Esophagus squamous epithelium (tissue), 5 donors: Measurements from ENCODE around the gene DOK1. TPM values are rescaled to one million over a fixed set of nuclear protein-coding genes. Genes with fewer than 3 reads are reported as not detected.

Experiments used
- DNase-seq: peaks from one replicate; lab custom pipeline; 2025; lab: John Stamatoyannopoulos, UW
- H3K27ac ChIP-seq, 4 donors: fragments of 200-600 bp; sonication (generic); one replicate each; pipeline ENCODE4 v1.5.1; 2016 to 2019; ENCODE audit warnings: mild to moderate bottlenecking in 1 of 4
- H3K27me3 ChIP-seq, 4 donors: fragments of 200-600 bp; sonication (generic); 1 replicate in 3 of 4; 2 replicates in 1 of 4; pipeline versions ENCODE4 v1.5.1 to v1.6.0; 2017 to 2021; ENCODE audit warnings: antibody characterized with exemption in 1 of 4
- H3K36me3 ChIP-seq, 3 donors: fragments of 200-600 bp; sonication (generic); one replicate each; pipeline ENCODE4 v1.5.1; 2016 to 2019
- H3K4me1 ChIP-seq, 3 donors: fragments of 200-600 bp; sonication (generic); one replicate each; pipeline ENCODE4 v1.5.1; 2017 to 2019
- H3K4me3 ChIP-seq, 4 donors: fragments of 200-600 bp; sonication (generic); 1 replicate in 3 of 4; 2 replicates in 1 of 4; pipeline ENCODE4 v1.5.1; 2016 to 2019; ENCODE audit warnings: mild to moderate bottlenecking in 2 of 4, moderate library complexity in 1 of 4
- H3K9me3 ChIP-seq, 3 donors: fragments of 200-600 bp; sonication (generic); one replicate each; pipeline ENCODE4 v1.5.1; 2016 to 2019
- POLR2A ChIP-seq, 4 donors: fragments of 450-650 bp; IDR thresholded peaks; one replicate each; pipeline ENCODE4 v1.6.1; 2017; ENCODE audit warnings: antibody characterized with exemption in 4 of 4, mild to moderate bottlenecking in 4 of 4, moderate library complexity in 3 of 4
- WGBS, 2 donors: methylation state at CpG; one replicate each; pipeline ENCODE4 v1.1.5; 2018; 5-methylcytosine and 5-hydroxymethylcytosine counted together
- intact Hi-C: fragments of 100-400 bp; cut with DNase I; formaldehyde crosslinking; loops from one replicate; pipeline ENCODE4 v1.15.0; 2022
- total RNA-seq, 4 donors: library from RNA; depleted of rRNA; stranded (reverse); fragments of >200 nt; gene quantifications; one replicate each; pipeline ENCODE4 v1.1.0, GENCODE V29; 2016
- TF ChIP-seq, protein P1 (sequence below), 6 experiments: fragments of 450-650 bp in 4 of 6; fragments of 200-600 bp in 2 of 6; sonication (generic) in 2 of 6; IDR thresholded peaks; one replicate each; pipeline ENCODE4 v1.5.1; 2016 to 2019; ENCODE audit warnings: antibody characterized with exemption in 6 of 6, mild to moderate bottlenecking in 4 of 6, moderate library complexity in 4 of 6
- donor health status: DM: yes; HTN: yes; CAD: no.

Gene DOK1
- total RNA-seq, 4 donors from 2014 or later: 0.88 to 6.7 (median 3.0) TPM; not detected in 1

DNA sequence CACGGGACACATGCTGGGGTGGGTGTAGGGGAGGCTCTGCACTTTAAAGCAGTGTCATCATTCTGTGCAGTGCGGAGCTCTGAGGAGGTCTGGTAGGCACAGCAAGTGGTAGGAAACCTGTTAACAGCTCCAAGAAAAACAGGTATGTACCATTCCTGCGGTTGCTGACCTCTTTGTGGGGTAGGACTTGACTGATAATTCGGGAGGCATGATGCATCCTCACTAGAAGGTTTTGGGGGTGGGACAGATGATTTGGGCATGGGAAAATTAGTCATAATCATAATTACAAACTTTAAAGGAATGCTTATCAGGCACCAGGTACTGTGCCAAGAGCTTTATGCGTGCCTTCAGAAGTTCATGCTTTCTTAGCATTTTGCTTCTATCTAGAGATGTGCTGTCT is 9.7 kb downstream of the DOK1 start:
- DNase-seq: no peak
- no peak for TF ChIP-seq POLR2A (IDR thresholded peaks at IDR 0.05)
- TF ChIP-seq, protein P1, sequence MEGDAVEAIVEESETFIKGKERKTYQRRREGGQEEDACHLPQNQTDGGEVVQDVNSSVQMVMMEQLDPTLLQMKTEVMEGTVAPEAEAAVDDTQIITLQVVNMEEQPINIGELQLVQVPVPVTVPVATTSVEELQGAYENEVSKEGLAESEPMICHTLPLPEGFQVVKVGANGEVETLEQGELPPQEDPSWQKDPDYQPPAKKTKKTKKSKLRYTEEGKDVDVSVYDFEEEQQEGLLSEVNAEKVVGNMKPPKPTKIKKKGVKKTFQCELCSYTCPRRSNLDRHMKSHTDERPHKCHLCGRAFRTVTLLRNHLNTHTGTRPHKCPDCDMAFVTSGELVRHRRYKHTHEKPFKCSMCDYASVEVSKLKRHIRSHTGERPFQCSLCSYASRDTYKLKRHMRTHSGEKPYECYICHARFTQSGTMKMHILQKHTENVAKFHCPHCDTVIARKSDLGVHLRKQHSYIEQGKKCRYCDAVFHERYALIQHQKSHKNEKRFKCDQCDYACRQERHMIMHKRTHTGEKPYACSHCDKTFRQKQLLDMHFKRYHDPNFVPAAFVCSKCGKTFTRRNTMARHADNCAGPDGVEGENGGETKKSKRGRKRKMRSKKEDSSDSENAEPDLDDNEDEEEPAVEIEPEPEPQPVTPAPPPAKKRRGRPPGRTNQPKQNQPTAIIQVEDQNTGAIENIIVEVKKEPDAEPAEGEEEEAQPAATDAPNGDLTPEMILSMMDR (IDR thresholded peaks at IDR 0.05): no peak
- Histone ChIP-seq H3K4me1 (no peaks in the 10 kb centered on the region), H3K36me3 (no peaks in the 10 kb centered on the region), H3K9me3 (no peaks in the 10 kb centered on the region), H3K27me3 (peaks cover 0 to 54% (median 0%) of the 10 kb centered on the region in 4 donors), H3K4me3 (no peak overlapping the region), H3K27ac (no peak overlapping the region)
- intact Hi-C loops: no loop called here
- 76% methylated on average over 5 of the region's 5 CpGs for WGBS, 2 donors

DNA sequence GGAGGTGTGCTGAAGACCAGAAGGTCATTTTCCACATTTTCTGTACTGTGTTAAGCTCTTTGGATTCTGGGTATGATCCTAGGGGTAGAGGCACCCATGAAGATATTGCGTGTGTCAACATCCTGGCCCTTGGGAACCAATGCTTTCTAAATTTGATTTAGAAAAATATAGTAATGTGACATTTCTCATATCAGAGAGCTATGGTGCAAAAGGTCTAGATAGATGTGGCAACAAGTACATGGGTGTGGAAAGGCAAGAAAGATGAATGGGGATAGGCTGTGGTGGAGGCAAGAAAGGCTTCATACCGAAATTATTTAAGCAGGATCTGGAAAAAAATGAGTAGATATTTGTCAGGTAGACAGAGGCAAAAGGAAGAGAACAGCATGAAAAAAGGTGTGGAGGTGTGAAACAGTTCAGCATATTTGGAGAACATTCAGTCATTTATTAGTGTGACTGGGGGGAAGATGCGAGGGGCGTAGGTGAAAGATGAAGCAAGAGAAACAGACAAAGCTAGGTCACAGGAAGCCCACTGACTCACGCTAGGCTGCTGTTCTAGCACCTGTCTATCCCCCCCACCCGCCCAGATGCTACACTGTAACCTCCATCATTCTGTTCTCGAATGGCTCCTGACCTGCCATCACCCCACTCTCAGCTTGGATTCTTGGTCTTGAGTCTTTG is 11.7 kb downstream of the DOK1 start:
- Histone ChIP-seq H3K27ac (no peak overlapping the region), H3K9me3 (no peaks in the 10 kb centered on the region), H3K27me3 (peaks cover 0 to 42% (median 0%) of the 10 kb centered on the region in 4 donors), H3K4me3 (no peak overlapping the region), H3K4me1 (no peaks in the 10 kb centered on the region), H3K36me3 (no peaks in the 10 kb centered on the region)
- intact Hi-C loops: no loop called here
- TF ChIP-seq, protein P1 (IDR thresholded peaks at IDR 0.05): no peak
- no peak for TF ChIP-seq POLR2A (IDR thresholded peaks at IDR 0.05)
- DNase-seq: no peak
- 71 to 73% methylated on average over 7 of the region's 7 CpGs for WGBS, 2 donors

DNA sequence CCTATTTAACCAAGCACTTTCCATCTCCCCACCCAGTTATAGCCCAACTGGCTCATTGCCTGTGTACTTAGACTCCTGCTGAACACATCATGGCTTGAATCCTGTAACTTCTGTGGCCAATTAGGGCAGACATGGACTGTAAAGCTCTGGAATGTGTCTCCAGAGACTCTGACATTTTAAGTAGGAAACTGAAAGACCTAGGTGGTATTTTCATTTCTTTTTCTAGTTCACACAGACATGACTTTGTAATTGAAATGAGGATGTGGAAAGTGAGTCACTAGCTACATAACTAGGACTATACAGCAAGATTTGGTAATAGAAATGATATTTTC is 12.2 kb downstream of the DOK1 start:
- no peaks in the 10 kb centered on the region for H3K9me3 ChIP-seq
- DNase-seq: no peak
- intact Hi-C loops: no loop called here
- TF ChIP-seq, protein P1 (IDR thresholded peaks at IDR 0.05): no peak
- no peak for TF ChIP-seq POLR2A (IDR thresholded peaks at IDR 0.05)
- H3K27ac ChIP-seq: no peak overlapping the region
- H3K4me1 ChIP-seq: no peaks in the 10 kb centered on the region
- H3K4me3 ChIP-seq: no peak overlapping the region
- H3K36me3 ChIP-seq: no peaks in the 10 kb centered on the region
- H3K27me3 ChIP-seq: peaks cover 0 to 40% (median 0%) of the 10 kb centered on the region in 4 donors

DNA sequence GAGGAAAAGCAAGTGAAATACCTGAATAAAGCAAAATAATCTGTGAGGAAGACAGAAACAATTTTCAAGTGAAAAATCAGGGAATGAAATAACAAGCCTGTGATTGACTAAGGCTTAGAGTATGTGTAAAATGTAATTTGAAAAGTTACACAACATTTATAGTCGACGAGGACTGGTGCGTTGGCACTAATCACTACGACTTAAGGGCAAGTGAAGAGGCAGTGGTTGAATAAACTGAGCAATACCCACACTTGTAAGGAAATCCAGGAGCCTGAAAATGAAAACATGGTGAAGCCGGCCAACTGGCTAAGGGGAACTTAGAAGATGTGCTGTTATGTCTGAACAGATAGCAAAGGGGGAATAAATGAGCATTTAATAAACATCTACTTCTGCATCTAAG is 13.4 kb downstream of the DOK1 start:
- intact Hi-C loops: no loop called here
- Histone ChIP-seq H3K36me3 (no peaks in the 10 kb centered on the region), H3K27ac (no peak overlapping the region), H3K4me3 (no peak overlapping the region), H3K9me3 (no peaks in the 10 kb centered on the region), H3K27me3 (peaks cover 0 to 30% (median 0%) of the 10 kb centered on the region in 4 donors), H3K4me1 (no peaks in the 10 kb centered on the region)
- TF ChIP-seq, protein P1 (IDR thresholded peaks at IDR 0.05): no peak
- no peak for TF ChIP-seq POLR2A (IDR thresholded peaks at IDR 0.05)
- WGBS, 2 donors: 63 to 67% methylated on average over 5 of the region's 5 CpGs
- DNase-seq: no peak

DNA sequence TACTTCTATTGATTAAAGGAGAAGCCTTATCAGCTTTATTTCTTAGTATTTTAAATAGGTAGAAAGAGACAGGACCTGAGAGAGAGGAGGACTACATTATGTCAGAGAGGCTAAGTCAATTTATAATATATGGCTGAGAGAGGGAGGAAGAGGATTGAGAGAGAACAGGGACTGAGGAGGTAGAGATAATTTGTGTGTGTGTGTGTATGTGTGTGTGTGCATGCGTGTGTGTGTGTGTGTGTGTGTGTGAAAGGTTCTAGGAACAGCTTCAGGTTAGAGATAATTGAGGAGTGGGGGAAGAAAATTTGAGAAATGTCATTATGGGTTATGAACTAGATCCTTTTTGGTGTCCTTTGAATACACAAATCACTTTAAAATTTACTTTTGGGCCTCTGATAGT is 15.2 kb downstream of the DOK1 start:
- intact Hi-C loops: no loop called here
- H3K4me3 ChIP-seq: no peak overlapping the region
- no peaks in the 10 kb centered on the region for H3K36me3 ChIP-seq
- H3K9me3 ChIP-seq: no peaks in the 10 kb centered on the region
- 83 to 95% methylated on average over 1 of the region's 1 CpG for WGBS, 2 donors
- H3K27me3 ChIP-seq: peaks cover 0 to 15% (median 0%) of the 10 kb centered on the region in 4 donors
- TF ChIP-seq POLR2A (IDR thresholded peaks at IDR 0.05): no peak
- TF ChIP-seq, protein P1 (IDR thresholded peaks at IDR 0.05): no peak
- DNase-seq: no peak
- H3K4me1 ChIP-seq: no peaks in the 10 kb centered on the region
- no peak overlapping the region for H3K27ac ChIP-seq
